Right ventricle myocardium inferior (tissue), 1 donor: Measurements from ENCODE around the gene DDX54. TPM values are rescaled to one million over a fixed set of nuclear protein-coding genes. Genes with fewer than 3 reads are reported as not detected.

Experiments used
- ATAC-seq: fragments of 200-7000 bp; cut with Tn5 transposase; one replicate; pipeline ENCODE4 v1.9.1; 2020; ENCODE audit warnings: mild to moderate bottlenecking, moderate library complexity
- DNase-seq: peaks from one replicate; pipeline ENCODE4 v3.0.0; 2021; ENCODE audit errors: missing footprints
- intact Hi-C: fragments of 100-400 bp; cut with DNase I; formaldehyde crosslinking; loops from one replicate; pipeline ENCODE4 v1.11.0; 2022
- long read RNA-seq: library from polyadenylated mRNA; unstranded; transcript quantifications from one replicate; pipeline ENCODE4 v2.0.0, GENCODE V29; 2021
- total RNA-seq: library from RNA; stranded (reverse); fragmentation: NEBNext Ultra II Directional; extraction: Animal tissue kit (Norgen Biotek cat#: 25700); gene quantifications from one replicate; pipeline ENCODE4 v1.2.1, GENCODE V29; 2021
- donor health status: DM: no; HTN: yes; CAD: no; lungs with severe emphysema.

DDX54 gene, protein sequence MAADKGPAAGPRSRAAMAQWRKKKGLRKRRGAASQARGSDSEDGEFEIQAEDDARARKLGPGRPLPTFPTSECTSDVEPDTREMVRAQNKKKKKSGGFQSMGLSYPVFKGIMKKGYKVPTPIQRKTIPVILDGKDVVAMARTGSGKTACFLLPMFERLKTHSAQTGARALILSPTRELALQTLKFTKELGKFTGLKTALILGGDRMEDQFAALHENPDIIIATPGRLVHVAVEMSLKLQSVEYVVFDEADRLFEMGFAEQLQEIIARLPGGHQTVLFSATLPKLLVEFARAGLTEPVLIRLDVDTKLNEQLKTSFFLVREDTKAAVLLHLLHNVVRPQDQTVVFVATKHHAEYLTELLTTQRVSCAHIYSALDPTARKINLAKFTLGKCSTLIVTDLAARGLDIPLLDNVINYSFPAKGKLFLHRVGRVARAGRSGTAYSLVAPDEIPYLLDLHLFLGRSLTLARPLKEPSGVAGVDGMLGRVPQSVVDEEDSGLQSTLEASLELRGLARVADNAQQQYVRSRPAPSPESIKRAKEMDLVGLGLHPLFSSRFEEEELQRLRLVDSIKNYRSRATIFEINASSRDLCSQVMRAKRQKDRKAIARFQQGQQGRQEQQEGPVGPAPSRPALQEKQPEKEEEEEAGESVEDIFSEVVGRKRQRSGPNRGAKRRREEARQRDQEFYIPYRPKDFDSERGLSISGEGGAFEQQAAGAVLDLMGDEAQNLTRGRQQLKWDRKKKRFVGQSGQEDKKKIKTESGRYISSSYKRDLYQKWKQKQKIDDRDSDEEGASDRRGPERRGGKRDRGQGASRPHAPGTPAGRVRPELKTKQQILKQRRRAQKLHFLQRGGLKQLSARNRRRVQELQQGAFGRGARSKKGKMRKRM
- 38.5 TPM for total RNA-seq
- long read RNA-seq, full-length matches to known transcripts: 17 of 42 reads
- long read RNA-seq, partial matches to known transcripts: 20 of 42 reads
- long read RNA-seq, other reads (novel, unspliced or antisense): 5 of 42 reads

DNA sequence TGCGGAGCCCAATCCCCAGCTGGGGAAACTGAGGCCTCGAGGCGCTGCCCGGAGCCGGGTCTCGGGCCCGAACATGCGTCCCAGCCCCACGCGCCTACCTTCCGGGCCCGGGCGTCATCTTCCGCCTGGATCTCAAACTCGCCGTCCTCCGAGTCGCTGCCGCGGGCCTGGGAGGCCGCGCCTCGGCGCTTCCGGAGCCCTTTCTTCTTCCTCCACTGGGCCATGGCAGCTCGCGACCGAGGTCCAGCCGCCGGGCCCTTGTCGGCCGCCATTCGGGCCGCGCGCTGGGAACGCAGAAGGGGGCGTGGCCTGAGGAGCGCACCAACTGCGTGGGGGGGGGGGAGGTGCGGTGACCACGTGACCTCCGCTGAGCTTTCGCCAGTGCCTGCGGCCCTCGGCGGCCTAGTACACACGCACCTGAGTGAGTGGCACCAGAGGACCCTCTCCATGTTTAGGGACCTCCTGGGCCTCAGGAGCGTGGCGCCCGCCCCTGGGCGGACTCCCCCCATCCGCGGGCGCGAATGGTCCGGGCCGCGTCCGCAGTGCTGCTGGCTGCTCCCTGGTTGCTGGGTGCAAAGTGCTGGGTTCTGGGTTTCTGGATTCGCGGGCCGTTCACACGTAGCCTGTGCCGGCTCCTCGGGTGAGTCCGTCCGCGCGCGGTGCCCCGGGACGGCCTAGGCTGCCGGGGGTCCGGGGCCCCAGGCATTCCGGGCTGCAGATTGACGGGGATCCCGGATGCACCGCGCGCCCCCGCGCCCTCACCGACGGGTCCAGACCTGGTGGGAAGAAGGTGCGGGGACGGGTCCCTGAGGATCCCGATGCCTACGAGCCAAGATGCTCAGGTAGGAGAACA lies at the start of gene DDX54, which contains the start of gene RITA1:
DDX54 (minus strand) TSS at position 299 of the 853 bp plus-strand sequence; CDS start at position 272, 27 bp downstream.
RITA1 (plus strand) TSS at position 542 of the 853 bp plus-strand sequence. CDS start 1,026 bp downstream, outside the sequence.
- ATAC-seq (peak; percentile 90), DNase-seq (peak; percentile 91)
- intact Hi-C loops: no loop called here

- ATAC-seq: no peak
- DNase-seq: no peak
- intact Hi-C loops: no loop called here
These were observed 49.2 kb upstream of the DDX54 start for GRCh38 chr12:113234483-113234882.

DNA sequence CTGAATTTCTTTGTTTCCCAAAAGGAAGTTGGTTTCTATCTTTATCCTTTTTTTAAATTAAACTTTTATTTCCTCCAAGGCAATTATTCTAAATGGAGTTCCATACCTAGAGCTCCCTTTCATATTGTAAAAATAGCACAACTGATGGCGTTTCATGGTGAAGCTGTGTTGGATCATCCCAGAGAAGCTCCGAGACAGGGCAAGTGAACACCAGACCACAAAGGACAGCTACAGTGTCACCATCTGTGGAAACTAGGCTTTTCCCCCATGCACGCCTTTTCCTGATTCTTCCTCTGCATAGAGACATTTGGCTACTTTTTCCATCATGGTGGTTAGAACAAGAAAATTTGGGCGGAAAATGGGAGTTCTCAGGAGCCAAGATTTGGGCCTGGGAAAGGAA lies 48.7 kb upstream of the DDX54 start:
- DNase-seq (no peak), ATAC-seq (no peak)
- intact Hi-C loops: no loop called here

DNA sequence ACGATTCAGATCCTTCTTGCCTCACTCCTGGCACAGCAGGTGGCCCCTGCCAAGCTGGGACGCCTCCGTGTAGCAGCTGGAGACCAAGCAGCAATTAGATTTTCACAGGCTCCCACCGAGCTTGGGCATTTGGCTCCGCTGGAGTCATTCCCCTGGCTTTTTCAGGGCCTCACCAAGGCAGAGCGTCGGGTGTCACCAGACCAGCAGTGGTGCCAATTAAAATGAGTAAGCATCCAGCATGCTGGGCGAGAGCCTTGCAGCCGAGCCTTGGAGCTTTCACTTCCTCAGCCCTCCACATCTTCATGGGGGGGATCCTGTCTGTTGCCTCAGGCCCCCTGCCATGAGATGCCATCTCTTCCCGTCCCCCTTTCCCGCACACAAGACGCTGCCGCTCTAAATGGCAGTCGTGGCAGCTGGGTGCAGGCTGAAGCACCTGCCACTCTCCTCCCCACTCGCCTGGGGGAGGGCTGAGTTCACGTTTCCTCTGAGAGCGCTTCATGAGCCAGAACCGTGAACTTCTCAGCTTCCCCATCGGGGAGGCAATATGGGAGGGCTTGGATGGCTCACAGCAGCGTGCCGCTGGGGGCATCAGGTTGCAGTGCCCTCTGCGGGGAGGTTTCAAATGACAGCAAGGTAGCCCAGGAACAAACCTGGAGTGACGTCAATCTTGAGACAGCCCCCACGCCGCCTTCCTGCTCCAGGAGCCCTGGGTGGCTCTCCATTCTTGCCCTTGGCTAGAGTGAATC lies 47.7 kb upstream of the DDX54 start:
- intact Hi-C loops: no loop called here
- DNase-seq (no peak), ATAC-seq (peak; percentile 35)

DNA sequence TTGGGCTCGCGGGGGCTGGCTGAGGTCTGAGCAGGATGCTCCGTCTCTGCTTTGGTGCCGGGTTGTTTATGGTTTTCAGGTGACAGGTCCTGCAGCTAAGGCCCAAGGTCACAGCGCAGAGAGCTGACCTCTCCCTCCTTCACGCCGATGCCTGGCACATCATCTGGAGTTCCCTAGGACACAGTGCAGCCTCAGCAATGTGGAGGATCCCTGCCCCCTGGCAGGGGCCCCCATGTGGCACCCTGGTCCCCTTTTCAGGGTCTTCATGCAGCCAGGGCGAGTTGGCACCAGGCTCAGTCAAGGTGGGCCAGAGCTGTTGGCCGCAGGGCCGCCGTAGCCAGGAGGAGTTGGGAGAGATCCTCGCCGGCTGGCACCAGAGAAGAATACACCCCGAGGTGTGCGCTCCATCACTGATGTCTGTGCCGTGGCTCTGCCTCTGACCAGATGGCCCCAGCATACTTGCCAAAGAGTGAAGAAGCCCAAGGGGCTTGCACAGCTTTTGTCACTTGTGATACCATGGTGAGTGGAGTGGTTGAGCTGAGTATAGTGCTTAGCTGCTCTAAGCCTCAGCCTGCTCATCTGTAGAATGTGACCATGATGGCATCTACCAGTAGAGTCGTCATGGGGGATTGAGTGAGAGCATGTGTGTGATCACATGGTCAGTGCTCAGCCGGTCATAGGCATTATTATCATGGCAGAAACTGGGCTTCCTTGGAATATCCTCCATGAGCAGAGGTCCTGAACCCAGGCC lies 47.0 kb upstream of the DDX54 start:
- ATAC-seq: no peak
- intact Hi-C loops: no loop called here

DNA sequence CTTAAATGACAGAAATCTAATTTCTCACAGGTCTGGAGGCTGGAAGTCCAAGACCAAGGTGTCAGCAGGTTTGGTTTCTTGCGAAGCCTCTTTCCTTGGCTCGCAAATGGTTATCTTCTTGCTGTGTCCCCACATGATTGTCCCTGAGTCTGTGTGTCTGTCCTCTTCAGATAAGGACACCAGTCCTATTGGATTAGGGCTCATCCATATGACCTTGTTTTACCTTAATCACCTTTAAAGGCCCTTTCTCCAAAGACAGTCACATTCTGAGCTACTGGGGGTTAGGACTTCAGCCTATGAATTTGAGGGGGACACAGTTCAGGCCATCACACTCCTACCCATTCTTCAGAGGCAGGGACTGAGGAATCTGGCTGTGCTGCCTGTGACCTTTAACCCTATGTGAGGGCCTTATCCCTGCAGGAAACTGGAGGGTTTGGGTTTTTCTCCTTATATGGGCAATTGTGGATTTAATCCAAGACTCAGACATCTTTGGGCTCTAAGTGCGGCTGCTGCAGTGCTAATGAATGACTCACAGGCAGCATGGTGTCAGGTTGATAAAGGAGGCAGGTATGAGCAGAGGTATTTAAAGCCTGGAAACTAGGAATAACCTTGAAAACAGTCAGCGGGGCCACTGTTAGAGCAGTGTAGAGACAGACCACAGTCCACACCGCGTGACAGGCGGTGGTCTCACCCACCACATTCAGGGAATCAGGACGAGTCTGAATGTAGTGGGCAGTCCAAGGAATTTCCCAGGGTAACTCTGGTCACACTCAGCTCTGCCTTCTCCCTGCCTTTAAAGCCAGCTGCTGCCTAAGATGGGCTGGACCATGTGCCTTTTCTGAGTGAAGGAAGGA lies 46.2 kb upstream of the DDX54 start:
- DNase-seq (no peak), ATAC-seq (no peak)
- intact Hi-C loops: no loop called here

More for the DNA sequence above, 47.0 kb upstream of the DDX54 start:
- DNase-seq: no peak

GRCh38 chr12:113230315-113231234 lies 45.3 kb upstream of the DDX54 start:
- ATAC-seq (peak; percentile 44), DNase-seq (no peak)
- intact Hi-C loops: no loop called here

GRCh38 chr12:113228394-113229028 lies 43.2 kb upstream of the DDX54 start:
- DNase-seq: no peak
- intact Hi-C loops: no loop called here

GRCh38 chr12:113227686-113228391 lies 42.6 kb upstream of the DDX54 start:
- DNase-seq: no peak
- intact Hi-C loops: no loop called here
- ATAC-seq: no peak

More at GRCh38 chr12:113228394-113229028, 43.2 kb upstream of the DDX54 start:
- ATAC-seq: peak; percentile 44

DNA sequence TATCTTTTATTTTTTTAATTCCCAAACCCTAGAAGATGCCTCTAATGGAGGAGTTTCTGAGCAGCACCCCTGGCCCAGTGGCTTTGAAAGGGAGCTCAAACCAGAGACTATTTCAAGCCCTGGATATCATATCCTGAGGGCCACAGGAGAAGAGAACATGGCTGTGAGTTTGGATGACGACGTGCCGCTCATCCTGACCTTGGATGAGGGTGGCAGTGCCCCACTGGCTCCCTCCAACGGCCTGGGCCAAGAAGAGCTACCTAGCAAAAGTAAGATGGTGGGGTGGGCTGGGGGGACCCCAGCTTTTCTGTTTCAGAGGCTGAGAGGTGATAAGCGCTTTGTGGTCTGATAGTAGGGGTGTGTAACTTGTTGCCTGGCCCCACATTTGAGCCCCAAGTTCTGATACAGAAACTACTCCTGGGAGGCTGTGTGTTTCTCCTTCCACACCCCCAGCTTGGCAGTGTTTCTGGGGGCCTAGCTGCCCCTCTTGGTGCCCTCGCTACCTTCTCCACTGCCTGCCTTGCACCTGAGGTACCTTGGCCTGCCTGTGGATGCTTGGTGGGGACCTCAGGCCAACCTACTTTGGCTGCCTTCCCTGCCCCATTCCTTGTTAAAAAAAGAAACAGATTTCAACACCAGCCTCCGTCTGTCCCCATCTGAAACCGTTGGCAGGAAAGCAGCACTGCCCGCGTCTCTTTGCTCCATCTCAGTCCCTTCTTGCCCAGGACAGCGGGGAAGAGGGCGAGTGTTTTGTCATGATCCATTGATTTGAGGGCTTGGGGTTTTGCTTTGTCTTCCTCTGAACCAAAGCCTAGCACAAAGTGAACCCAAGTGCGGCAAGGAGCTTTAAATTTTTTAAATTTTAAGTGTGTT lies 41.7 kb upstream of the DDX54 start:
- ATAC-seq: peak; percentile 35
- DNase-seq: no peak
- intact Hi-C loops: no loop called here

DNA sequence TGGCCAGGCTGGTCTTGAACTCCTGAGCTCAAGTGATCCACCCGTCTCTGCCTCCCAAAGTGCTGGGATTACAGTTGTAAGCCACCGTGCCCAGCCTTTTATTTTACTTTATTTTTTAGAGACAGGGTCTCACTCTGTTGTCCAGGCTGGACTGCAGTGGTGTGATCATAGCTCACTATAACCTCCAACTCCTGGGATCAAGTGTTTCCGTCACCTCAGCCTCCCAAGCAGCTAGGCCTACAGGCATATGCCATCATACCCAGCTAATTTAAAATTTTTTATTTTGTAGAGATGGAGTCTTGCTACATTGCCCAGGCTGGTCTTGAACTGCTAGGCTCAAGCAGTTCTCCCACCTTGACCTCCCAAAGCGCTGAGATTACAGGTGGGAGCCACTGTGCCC lies 39.7 kb upstream of the DDX54 start:
- intact Hi-C loops: loop anchor here (5.0 kb wide), 1 partner anchor 47 kb away; no protein-coding TSS in a partner anchor
- DNase-seq: no peak
- no peak for ATAC-seq

DNA sequence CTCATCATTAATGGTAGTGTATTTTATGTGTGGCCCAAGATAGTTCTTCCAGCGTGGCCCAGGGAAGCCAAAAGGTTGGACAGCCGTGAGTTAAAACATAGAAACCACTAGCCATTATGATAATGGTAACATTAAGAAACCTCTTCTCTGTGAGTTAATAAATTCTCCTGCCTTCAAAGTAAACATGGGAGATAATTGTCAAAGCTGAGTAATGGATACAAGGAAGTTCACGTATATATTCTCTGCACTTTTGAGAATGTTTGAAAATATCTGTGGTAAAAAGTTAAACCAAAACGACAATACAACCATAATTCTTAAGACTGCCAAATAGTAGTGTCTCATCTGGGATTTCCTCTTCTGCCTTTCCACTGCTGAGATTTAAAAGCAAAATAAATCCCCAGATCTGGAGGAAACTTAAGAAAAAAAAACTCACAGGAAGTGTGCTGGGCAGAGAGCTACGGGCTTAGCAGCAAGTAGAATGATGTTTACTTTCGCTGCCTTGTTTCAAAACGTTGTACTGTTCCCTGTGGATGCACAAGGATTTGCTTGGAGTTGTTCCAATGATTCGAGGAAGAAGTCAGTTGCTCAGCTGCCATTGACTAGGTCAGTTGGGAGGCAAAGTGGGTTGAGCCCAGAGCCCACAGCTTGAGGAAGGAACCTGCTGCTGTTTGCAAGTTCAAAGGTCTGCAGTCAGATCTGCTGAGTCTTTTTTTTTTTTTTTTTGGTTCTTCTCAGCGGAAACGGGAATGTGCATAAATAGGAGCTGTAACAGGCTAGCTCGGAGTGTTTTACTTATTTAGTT lies 37.7 kb upstream of the DDX54 start:
- intact Hi-C loops: loop anchor here (2.0 to 5.0 kb wide), 2 partner anchors 24 to 49 kb away; no protein-coding TSS in a partner anchor
- DNase-seq: no peak
- peak; percentile 38 for ATAC-seq
